ENCODE data around the gene OTUD1.

- TF ChIP-seq CTCF (IDR thresholded peaks at IDR 0.05) (no peak), RAD21 (conservative IDR thresholded peaks at IDR 0.05 in 1 of 2, IDR thresholded peaks at IDR 0.05 in 1 of 2) (no peak), RNF2 (IDR thresholded peaks at IDR 0.05; ENCODE audit: borderline replicate concordance, low read depth) (no peak), ZFP36 (IDR thresholded peaks at IDR 0.05; ENCODE audit: borderline replicate concordance, partially characterized antibody) (no peak), EP300 (IDR thresholded peaks at IDR 0.05) (no peak), POLR2AphosphoS2 (conservative IDR thresholded peaks at IDR 0.05; ENCODE audit: low read length) (no peak), KDM1A (IDR thresholded peaks at IDR 0.05; ENCODE audit: low read depth) (no peak), FOXS1 (CRISPR knock-in tag; IDR thresholded peaks at IDR 0.05) (no peak), POLR2A (IDR thresholded peaks at IDR 0.05; ENCODE audit: low read length) (no peak), SMC3 (IDR thresholded peaks at IDR 0.05) (no peak), BHLHE40 (IDR thresholded peaks at IDR 0.05; ENCODE audit: low read depth, low read length) (no peak)
- TF ChIP-seq, protein P1, sequence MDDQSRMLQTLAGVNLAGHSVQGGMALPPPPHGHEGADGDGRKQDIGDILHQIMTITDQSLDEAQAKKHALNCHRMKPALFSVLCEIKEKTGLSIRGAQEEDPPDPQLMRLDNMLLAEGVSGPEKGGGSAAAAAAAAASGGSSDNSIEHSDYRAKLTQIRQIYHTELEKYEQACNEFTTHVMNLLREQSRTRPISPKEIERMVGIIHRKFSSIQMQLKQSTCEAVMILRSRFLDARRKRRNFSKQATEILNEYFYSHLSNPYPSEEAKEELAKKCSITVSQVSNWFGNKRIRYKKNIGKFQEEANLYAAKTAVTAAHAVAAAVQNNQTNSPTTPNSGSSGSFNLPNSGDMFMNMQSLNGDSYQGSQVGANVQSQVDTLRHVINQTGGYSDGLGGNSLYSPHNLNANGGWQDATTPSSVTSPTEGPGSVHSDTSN (IDR thresholded peaks at IDR 0.05), result no peak
These were observed 35.8 kb downstream of the OTUD1 start for GRCh38 chr10:23474626-23475025.
